Mucosa of gallbladder (tissue), 1 donor: ENCODE data around the gene CUEDC2. TPM values are rescaled to one million over a fixed set of nuclear protein-coding genes. Genes with fewer than 3 reads are reported as not detected.

ENCODE experiments used
- DNase-seq: peaks from one replicate; pipeline ENCODE4 v3.0.0-alpha.2; 2020; ENCODE audit warnings: low spot score
- total RNA-seq: library from RNA; stranded (reverse); gene quantifications from one replicate; pipeline ENCODE4 v1.2.1, GENCODE V29; 2021
- donor health status: DM: no; HTN: no; CAD: no.

Gene CUEDC2
- total RNA-seq, 1 donor from 2014 or later, result 63.2 TPM

DNA sequence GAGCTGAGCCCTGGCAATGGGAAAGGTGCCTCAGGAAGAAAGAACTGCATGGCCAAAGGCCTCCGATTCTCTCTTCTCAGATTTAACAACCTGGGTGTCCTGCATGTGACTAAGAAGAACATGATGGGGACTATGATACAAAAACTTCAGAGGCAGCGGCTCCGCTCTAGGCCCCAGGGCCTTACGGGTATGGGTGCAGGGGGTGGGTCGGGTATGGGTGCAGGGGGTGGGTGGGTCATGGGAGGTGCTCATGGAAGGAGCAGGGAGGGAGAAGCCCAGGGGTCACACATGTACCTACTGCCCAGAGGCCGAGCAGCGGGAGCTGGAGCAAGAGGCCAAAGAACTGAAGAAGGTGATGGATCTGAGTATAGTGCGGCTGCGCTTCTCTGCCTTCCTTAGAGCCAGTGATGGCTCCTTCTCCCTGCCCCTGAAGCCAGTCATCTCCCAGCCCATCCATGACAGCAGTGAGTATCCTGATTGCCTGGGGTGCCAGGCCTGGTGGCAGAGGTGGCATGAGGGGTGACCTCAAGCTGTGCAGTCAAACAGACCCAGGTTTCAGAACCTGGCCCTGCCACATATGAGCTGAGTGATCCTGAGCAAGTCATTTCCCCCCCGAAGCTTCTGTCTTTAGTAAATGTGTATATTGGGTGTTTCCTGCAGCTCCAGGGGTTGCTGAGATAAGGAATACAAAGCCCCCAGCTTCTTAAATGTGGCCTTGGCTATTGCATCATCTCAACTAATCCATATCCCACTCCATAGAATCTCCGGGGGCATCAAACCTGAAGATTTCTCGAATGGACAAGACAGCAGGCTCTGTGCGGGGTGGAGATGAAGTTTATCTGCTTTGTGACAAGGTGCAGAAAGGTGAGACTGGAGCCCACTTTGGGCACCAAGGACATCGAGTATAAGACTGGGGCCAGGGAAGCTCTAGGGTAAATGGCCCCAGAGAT lies 34.9 kb downstream of the CUEDC2 start:
- no peak for DNase-seq

GRCh38 chr10:102396730-102397151 lies 35.6 kb downstream of the CUEDC2 start:
- no peak for DNase-seq

- no peak for DNase-seq
These were observed 36.1 kb downstream of the CUEDC2 start for GRCh38 chr10:102396317-102396650.

DNA sequence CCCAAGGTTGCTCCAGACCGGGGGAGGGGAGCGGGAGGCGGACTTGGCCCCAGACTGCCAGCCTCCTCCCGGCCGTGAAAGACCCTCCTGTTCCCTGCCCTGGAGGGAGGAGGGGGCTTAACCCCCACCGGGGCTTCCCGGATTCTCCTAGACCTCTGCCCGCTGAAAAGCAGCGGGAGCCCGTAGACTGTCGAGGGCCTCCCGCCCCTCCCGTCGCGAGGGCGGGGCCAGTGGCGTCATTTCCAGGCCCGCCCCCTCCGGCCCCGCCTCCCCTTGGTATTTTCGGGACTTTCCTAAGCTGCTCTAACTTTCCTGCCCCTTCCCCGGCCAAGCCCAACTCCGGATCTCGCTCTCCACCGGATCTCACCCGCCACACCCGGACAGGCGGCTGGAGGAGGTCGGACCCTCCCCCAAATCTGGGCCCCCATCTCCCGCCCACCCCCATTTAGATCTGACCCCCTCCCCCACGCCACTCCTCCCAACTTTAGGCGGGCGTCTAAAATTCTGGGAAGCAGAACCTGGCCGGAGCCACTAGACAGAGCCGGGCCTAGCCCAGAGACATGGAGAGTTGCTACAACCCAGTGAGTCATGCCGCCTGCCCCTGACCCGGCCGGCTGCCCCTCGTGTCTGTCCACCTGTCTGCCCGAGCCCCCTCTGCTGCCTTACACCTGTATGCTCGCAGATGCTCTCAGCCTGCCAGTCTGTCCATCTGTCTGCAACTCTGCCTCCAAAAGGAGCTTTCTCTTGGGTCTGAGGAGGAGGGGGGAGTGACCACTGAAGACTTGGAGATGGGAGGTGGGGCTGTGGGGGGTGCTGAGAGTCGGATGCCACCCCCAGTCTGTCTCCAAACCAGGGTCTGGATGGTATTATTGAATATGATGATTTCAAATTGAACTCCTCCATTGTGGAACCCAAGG lies 36.7 kb downstream of the CUEDC2 start, which contains the start of gene NFKB2:
Gene NFKB2 (plus strand): TSS at position 306 of the 917 bp plus-strand sequence. CDS start 255 bp downstream, at position 561.
- DNase-seq, result peak; percentile 87

- no peak for DNase-seq
These were observed 37.5 kb downstream of the CUEDC2 start for GRCh38 chr10:102394801-102395399.

DNA sequence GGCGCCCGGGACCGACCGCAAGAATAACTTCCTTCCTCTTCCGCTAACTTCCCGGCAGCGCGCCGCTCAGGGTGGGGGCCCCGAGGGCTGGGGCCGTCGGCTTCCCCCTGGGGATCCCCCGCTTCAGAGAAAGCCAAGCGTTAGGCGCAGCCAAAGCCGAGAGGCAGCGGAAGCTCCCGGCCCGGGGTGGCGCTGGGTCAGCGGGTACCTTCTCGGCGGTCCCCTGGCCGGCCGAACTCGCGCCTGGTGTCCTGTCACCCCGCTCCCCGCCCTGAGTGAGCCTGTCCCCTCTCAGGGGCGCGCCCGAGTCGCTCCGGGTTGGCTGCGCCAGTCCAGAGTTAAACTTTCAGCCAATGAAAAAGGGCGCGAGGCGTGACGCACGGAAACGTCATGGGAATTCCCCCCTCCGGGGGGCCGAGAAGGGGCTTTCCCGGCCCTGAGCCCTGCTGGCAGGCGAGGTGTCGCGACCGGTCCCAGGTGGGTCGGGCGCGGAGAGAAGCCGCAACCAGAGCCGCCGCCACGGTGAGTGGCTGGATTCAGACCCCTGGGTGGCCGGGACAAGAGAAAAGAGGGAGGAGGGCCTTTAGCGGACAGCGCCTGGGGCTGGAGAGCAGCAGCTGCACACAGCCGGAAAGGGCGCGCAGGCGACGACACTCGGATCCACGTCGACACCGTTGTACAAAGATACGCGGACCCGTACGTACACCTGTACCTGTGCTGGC lies 38.1 kb downstream of the CUEDC2 start:
- DNase-seq, result peak; percentile 94

DNA sequence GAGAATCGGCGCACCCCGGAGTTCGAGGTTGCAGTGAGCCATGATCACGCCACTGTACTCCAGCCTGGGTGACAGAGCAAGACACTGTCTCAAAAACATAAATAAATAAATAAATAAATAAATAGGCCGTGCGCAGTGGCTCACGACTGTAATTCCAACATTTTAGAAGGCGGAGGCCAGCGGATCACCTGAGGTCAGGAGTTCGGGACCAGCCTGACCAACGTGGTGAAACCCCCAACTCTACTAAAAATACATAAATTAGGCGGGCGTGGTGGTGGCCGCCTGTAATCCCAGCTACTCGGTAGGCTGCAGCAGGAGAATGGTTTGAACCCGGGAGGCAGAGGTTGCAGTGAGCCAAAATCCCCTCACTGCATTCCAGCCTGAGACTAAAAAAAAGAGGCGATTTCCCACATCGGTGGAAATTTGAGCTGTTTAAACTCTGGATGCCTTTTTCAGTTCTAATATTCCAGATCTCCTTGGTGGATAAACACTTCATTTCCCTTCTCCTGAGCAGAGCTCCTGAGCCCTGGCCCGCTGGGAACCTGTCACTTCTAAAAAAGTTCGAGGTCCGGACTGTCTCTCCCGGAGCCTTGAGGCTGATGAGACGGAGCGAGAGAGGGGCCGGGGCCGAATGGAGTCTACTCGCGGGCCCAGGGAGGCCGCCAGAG lies 38.8 kb downstream of the CUEDC2 start:
- no peak for DNase-seq

GRCh38 chr10:102392306-102392705 lies 40.1 kb downstream of the CUEDC2 start:
- no peak for DNase-seq

- no peak for DNase-seq
These were observed 42.5 kb downstream of the CUEDC2 start for GRCh38 chr10:102389894-102390293.

- no peak for DNase-seq
These were observed 47.6 kb downstream of the CUEDC2 start for GRCh38 chr10:102384606-102385429.

DNA sequence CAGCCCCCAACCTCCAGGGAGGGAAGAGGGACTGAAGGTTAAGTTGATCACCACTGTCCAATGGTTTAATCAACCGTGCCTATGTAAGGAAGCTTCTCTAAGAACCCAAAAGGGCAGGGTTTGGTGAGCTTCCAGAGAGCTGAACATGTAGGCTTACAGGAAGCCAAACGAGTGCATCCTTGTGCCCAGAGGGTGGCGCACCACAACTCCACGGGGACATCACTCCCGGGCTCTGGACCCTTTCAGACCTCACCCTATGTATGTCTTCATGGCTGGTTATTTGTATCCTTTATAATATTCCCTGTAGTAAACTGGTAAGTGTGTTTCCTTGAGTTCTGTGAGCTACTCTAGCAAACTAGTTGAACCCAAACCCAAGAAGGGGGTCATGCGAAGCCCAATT lies 48.3 kb downstream of the CUEDC2 start:
- DNase-seq, result no peak

DNA sequence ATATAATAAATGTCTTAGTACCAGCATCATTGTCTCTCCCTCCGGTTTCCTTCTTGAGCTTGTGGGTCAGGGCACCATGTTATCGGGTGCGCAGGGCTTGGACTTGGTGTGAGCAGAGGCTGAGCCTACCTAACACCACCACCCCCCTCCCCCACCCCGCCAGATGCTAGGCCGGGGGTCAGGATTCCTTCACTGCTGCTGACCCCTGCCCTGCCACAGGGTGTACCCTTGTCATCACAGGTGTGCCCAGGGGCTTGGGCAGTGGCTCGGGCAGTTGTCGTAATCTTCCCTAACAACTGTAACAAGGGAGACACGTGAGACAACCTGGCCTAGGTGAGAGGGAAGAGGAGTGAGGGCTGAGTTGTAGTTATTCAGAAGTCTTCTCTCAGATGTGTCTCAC lies 49.5 kb downstream of the CUEDC2 start:
- no peak for DNase-seq

DNA sequence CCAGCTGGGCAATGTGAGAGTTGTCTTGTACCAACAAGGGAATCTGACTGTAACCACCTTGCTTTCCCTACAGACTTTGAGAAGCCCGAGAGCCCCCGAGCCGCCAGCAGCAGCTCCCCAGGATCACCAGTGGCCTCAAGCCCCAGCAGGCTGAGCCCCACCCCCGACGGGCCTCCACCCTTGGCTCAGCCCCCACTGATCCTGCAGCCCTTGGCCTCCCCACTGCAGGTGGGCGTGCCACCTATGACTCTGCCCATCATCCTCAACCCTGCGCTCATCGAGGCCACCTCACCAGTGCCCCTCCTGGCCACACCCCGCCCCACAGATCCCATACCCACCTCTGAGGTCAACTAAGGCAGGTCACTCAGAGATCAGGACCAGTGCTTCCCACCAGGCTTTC lies 50.4 kb downstream of the CUEDC2 start:
- no peak for DNase-seq

GRCh38 chr10:102379383-102379782 lies 53.0 kb downstream of the CUEDC2 start:
- DNase-seq, result no peak

- DNase-seq, result no peak
These were observed 55.5 kb downstream of the CUEDC2 start for GRCh38 chr10:102376901-102377300.

GRCh38 chr10:102375867-102376266 lies 56.5 kb downstream of the CUEDC2 start:
- DNase-seq, result no peak

DNA sequence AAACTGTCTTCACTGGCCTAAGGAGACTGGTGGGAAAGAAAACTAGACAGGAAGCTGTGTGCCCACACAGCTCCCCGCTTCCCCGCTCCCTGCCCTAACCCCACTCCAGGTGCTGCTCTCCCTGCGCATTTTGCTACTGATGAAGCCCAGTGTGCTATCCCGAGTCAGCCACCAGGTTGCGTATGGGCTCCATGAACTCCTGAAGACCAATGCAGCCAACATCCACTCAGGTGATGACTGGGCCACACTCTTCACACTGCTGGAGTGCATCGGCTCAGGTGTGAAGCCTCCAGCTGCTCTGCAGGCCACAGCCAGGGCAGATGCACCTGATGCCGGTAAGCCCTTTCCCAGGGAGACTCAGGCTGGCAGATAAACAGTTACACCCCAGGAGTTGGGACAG lies 57.1 kb downstream of the CUEDC2 start:
- DNase-seq, result no peak
